ENCODE data around the gene TAF1. TPM values are rescaled to one million over a fixed set of nuclear protein-coding genes. Genes with fewer than 3 reads are reported as not detected.
"Not testable (repeated sequence)": the region's sequence is repeated elsewhere in the genome, so short reads cannot be mapped to it uniquely, and the experiment has no call there.

TAF1 gene
- total and polyA plus RNA-seq, 4 donors: 9.5 to 77.4 (median 25.7) TPM

DNA sequence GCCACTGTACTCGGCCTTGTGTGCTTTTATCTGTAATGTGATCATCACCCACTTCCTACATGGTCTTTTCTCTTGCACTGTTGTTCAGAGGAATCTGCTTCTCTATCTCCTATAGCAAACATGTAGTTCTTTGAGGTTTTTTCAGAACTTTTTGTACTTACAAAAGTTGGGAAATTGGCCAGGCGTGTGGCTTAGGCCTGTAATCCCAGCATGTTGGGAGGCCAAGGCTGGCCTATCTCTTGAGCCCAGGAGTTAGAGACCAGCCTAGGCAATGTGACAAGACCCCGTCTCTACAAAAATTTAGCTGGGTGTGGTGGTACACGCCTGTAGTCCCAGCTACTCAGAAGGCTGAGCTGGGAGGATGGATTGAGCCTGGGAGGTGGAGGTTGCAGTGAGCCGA is 30.4 kb downstream of the TAF1 start:
- Histone ChIP-seq H3K27me3 (ENCODE audit: control insufficient read depth in 3 of 3, insufficient read depth in 3 of 3, low read length in 2 of 3) (no peaks in the 10 kb centered on the region), H3K36me3 (ENCODE audit: control insufficient read depth in 4 of 4, insufficient read depth in 4 of 4, low read length in 4 of 4) (peaks cover 7 to 31% (median 22%) of the 10 kb centered on the region in 4 donors), H3K27ac (ENCODE audit: low read depth in 1 of 2, low read length in 1 of 2) (no peak overlapping the region), H3K4me3 (no peak overlapping the region), H3K9ac (ENCODE audit: insufficient read depth in 1 of 2, low read length in 2 of 2) (no peak overlapping the region), H3K4me1 (ENCODE audit: control insufficient read depth in 5 of 5, insufficient read depth in 5 of 5, low read length in 5 of 5) (no peaks in the 10 kb centered on the region), H3K9me3 (ENCODE audit: control insufficient read depth in 4 of 4, insufficient read depth in 3 of 4, low read length in 3 of 4) (no peaks in the 10 kb centered on the region)
- TF ChIP-seq, protein P1, sequence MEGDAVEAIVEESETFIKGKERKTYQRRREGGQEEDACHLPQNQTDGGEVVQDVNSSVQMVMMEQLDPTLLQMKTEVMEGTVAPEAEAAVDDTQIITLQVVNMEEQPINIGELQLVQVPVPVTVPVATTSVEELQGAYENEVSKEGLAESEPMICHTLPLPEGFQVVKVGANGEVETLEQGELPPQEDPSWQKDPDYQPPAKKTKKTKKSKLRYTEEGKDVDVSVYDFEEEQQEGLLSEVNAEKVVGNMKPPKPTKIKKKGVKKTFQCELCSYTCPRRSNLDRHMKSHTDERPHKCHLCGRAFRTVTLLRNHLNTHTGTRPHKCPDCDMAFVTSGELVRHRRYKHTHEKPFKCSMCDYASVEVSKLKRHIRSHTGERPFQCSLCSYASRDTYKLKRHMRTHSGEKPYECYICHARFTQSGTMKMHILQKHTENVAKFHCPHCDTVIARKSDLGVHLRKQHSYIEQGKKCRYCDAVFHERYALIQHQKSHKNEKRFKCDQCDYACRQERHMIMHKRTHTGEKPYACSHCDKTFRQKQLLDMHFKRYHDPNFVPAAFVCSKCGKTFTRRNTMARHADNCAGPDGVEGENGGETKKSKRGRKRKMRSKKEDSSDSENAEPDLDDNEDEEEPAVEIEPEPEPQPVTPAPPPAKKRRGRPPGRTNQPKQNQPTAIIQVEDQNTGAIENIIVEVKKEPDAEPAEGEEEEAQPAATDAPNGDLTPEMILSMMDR (IDR thresholded peaks at IDR 0.05; ENCODE audit: control extremely low read depth, extremely low read depth): no peak
- no peak for ATAC-seq (ENCODE audit: insufficient read depth, low FRiP score)
- DNase-seq: no peak
- 87 to 91% methylated on average over 5 of the region's 5 CpGs for WGBS, 2 donors

DNA sequence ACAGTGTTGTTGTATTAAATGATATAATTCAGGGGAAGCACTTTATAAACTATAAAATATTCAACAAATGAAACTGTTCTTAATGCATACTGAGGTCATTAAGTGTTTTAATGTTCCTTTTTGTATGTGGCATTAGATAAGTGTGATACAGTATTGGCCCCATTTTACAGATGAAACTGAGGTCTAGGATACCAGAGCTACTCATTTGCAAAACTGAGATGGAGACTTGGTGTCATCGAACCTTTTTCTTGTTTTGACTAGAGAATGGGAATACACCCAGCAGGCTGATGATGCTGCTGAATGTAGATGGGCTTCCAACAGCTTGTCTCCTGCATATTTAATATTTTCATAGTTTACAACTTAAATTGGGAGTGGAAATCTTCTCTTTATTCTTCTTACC is 34.6 kb downstream of the TAF1 start:
- no peak overlapping the region for H3K9ac ChIP-seq (ENCODE audit: insufficient read depth in 1 of 2, low read length in 2 of 2)
- no peaks in the 10 kb centered on the region for H3K4me1 ChIP-seq (ENCODE audit: control insufficient read depth in 5 of 5, insufficient read depth in 5 of 5, low read length in 5 of 5)
- no peaks in the 10 kb centered on the region for H3K9me3 ChIP-seq (ENCODE audit: control insufficient read depth in 4 of 4, insufficient read depth in 3 of 4, low read length in 3 of 4)
- peaks cover 3 to 24% (median 11%) of the 10 kb centered on the region in 4 donors for H3K36me3 ChIP-seq (ENCODE audit: control insufficient read depth in 4 of 4, insufficient read depth in 4 of 4, low read length in 4 of 4)
- no peak for ATAC-seq (ENCODE audit: insufficient read depth, low FRiP score)
- 89 to 100% methylated on average over 1 of the region's 1 CpG for WGBS, 2 donors
- no peaks in the 10 kb centered on the region for H3K27me3 ChIP-seq (ENCODE audit: control insufficient read depth in 3 of 3, insufficient read depth in 3 of 3, low read length in 2 of 3)
- TF ChIP-seq, protein P1 (IDR thresholded peaks at IDR 0.05; ENCODE audit: control extremely low read depth, extremely low read depth): no peak
- no peak for DNase-seq
- H3K4me3 ChIP-seq: no peak overlapping the region
- no peak overlapping the region for H3K27ac ChIP-seq (ENCODE audit: low read depth in 1 of 2, low read length in 1 of 2)

DNA sequence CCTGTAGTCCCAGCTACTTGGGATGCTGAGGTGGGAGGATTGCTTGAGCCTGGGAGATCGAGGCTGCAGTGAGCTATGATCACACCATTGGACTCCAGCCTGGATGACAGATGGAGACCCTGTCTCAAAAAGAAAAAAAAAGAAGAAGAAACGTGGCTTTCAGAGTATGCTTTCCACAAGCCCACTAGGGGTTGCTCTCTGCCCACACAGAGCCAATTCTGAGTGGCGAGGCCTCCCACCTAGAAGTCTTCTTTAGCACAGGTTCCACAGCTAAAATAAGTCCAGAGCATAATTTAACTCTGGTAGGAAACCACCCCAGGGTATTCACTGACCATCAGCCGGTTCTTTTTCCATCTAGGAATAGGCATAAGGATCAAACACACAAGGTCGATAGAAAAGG is 50.1 kb downstream of the TAF1 start:
- H3K36me3 ChIP-seq (ENCODE audit: control insufficient read depth in 4 of 4, insufficient read depth in 4 of 4, low read length in 4 of 4): peaks cover 0 to 20% (median 7%) of the 10 kb centered on the region in 4 donors
- H3K27me3 ChIP-seq (ENCODE audit: control insufficient read depth in 3 of 3, insufficient read depth in 3 of 3, low read length in 2 of 3); H3K27ac ChIP-seq (ENCODE audit: low read depth in 1 of 2, low read length in 1 of 2); H3K4me3 ChIP-seq; H3K9me3 ChIP-seq (ENCODE audit: control insufficient read depth in 4 of 4, insufficient read depth in 3 of 4, low read length in 3 of 4); ATAC-seq (ENCODE audit: insufficient read depth, low FRiP score); H3K4me1 ChIP-seq (ENCODE audit: control insufficient read depth in 5 of 5, insufficient read depth in 5 of 5, low read length in 5 of 5); H3K9ac ChIP-seq (ENCODE audit: insufficient read depth in 1 of 2, low read length in 2 of 2); DNase-seq: not testable (repeated sequence)
- 62 to 74% methylated on average over 2 to 4 of the region's 5 CpGs for WGBS, 2 donors

DNA sequence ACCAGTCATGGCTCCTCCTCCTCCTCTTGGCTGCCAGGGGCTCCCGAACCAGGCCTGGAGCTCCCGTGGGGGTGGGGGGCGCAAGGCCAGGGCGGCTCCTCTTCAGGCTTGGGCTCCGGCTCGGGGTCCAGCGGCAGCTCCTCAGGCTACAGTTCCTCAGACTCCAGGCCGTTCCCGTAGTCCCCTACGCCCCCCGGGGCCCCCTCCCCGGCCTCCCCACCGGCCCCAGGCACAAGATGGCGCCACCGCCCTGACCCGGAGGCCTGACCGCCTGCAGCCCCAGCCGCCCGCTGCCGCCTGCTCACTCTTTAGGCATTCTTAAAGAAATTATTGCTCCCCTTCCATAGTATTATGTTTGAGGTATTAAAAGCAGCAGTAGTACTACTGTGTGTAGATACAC is 54.5 kb downstream of the TAF1 start:
- TF ChIP-seq, protein P1 (IDR thresholded peaks at IDR 0.05; ENCODE audit: control extremely low read depth, extremely low read depth): no peak
- ATAC-seq (ENCODE audit: insufficient read depth, low FRiP score) (no peak), DNase-seq (no peak)
- H3K9ac ChIP-seq (ENCODE audit: insufficient read depth in 1 of 2, low read length in 2 of 2): no peak overlapping the region
- peaks cover 5 to 11% (median 8%) of the 10 kb centered on the region in 4 donors for H3K36me3 ChIP-seq (ENCODE audit: control insufficient read depth in 4 of 4, insufficient read depth in 4 of 4, low read length in 4 of 4)
- no peak overlapping the region for H3K27ac ChIP-seq (ENCODE audit: low read depth in 1 of 2, low read length in 1 of 2)
- no peak overlapping the region for H3K4me3 ChIP-seq
- H3K9me3 ChIP-seq (ENCODE audit: control insufficient read depth in 4 of 4, insufficient read depth in 3 of 4, low read length in 3 of 4): no peaks in the 10 kb centered on the region
- no peaks in the 10 kb centered on the region for H3K27me3 ChIP-seq (ENCODE audit: control insufficient read depth in 3 of 3, insufficient read depth in 3 of 3, low read length in 2 of 3)
- WGBS, 2 donors: 85 to 95% methylated on average over 14 to 20 of the region's 20 CpGs
- no peaks in the 10 kb centered on the region for H3K4me1 ChIP-seq (ENCODE audit: control insufficient read depth in 5 of 5, insufficient read depth in 5 of 5, low read length in 5 of 5)

Measured in lung (tissue), 12 donors.